ENCODE data around the gene ELAC1.
A peak's percentile ranks its signal among the peaks of the same experiment; 100 is the strongest.

DNA sequence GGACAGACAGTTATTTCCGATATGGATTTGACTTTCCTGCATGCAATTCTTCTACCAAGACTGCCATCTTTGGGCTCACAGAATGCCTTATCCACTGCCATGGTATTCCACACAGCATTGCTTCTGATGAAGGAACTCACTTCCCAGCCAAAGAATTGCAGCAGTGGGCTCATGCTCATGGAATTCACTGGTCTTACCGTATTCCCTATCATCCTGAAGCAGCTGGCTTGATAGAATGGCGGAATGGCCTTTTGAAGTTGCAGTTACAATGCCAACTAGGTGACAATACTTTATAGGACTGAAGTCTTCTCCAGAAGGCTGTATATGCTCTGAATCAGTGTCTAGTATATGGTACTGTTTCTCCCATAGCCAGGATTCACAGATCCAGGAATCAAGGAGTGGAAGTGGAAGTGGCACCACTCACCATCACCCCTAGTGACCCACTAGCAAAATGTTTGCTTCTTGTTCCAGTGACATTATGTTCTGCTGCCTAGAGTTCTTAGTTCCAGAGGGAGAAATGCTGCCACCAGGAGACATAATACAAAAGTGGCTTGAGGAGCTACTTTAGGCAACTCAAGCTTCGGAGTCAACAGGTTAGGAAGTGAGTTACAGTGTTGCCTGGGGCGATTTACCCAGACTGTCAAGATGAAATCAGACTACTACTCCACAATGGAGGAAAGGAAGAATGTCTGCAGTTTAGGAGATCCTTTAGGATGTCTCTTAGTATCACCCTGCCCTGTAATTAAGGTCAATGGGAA lies 38.4 kb downstream of the ELAC1 start:
- TF ChIP-seq, protein P1, sequence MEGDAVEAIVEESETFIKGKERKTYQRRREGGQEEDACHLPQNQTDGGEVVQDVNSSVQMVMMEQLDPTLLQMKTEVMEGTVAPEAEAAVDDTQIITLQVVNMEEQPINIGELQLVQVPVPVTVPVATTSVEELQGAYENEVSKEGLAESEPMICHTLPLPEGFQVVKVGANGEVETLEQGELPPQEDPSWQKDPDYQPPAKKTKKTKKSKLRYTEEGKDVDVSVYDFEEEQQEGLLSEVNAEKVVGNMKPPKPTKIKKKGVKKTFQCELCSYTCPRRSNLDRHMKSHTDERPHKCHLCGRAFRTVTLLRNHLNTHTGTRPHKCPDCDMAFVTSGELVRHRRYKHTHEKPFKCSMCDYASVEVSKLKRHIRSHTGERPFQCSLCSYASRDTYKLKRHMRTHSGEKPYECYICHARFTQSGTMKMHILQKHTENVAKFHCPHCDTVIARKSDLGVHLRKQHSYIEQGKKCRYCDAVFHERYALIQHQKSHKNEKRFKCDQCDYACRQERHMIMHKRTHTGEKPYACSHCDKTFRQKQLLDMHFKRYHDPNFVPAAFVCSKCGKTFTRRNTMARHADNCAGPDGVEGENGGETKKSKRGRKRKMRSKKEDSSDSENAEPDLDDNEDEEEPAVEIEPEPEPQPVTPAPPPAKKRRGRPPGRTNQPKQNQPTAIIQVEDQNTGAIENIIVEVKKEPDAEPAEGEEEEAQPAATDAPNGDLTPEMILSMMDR (IDR thresholded peaks at IDR 0.05 in 4 of 5, conservative IDR thresholded peaks at IDR 0.05 in 1 of 5), result peak in 3 of 5 experiments; percentile 10 to 21 (median 17)
- no peak for TF ChIP-seq POLR2A (IDR thresholded peaks at IDR 0.05)
